ENCODE data around the gene TBCC. TPM values are rescaled to one million over a fixed set of nuclear protein-coding genes. Genes with fewer than 3 reads are reported as not detected.

TBCC gene
- total RNA-seq, 4 donors from 2014 or later = 16.4 to 30.7 (median 22.0) TPM

DNA sequence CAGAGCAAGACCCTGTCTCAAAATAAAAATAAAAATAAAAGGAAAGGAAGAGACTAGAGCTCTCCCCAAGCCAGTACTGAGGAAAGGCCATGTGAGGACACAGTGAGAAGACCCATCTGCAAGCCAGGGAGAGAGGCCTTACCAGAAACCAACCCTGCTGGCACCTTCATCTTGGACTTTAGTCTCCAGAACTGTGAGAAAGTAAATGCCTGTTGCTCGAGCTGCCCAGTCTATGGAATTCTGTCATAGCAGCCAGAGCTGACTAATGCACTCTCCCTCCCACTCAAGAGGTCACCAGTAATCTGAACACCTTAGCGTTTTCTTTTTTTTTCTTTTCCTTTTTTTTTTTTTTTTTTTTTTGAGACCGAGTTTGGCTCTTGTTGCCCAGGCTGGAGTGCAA, 16.2 kb downstream of the TBCC start:
- ATAC-seq (ENCODE audit: low FRiP score) (no peak), DNase-seq (ENCODE audit: low spot score) (no peak)
- TF ChIP-seq, protein P1, sequence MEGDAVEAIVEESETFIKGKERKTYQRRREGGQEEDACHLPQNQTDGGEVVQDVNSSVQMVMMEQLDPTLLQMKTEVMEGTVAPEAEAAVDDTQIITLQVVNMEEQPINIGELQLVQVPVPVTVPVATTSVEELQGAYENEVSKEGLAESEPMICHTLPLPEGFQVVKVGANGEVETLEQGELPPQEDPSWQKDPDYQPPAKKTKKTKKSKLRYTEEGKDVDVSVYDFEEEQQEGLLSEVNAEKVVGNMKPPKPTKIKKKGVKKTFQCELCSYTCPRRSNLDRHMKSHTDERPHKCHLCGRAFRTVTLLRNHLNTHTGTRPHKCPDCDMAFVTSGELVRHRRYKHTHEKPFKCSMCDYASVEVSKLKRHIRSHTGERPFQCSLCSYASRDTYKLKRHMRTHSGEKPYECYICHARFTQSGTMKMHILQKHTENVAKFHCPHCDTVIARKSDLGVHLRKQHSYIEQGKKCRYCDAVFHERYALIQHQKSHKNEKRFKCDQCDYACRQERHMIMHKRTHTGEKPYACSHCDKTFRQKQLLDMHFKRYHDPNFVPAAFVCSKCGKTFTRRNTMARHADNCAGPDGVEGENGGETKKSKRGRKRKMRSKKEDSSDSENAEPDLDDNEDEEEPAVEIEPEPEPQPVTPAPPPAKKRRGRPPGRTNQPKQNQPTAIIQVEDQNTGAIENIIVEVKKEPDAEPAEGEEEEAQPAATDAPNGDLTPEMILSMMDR (IDR thresholded peaks at IDR 0.05) = no peak

DNA sequence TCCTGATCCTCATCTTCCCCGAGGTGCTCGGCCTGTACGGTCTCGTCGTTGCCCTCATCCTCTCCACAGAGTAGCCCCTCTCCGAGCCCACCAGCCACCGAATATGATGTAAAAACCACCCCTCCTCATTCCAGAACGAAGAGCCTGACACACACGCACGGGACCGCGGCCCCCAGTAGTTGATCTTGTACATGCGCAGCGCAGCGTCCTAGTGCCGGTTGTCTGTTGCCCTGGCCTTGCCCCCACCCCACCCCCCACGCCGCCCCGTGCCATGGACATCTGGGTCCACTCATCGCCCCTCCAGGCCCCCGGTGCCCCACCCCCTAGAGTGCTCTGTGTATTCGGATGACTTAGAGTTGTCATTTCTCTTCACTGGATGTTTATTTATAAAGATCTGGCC, 18.3 kb downstream of the TBCC start:
- TF ChIP-seq, protein P1 (IDR thresholded peaks at IDR 0.05) = no peak
- ATAC-seq (ENCODE audit: low FRiP score) (no peak), DNase-seq (ENCODE audit: low spot score) (no peak)

GRCh38 chr6:42727087-42727611, 18.8 kb downstream of the TBCC start:
- ATAC-seq (ENCODE audit: low FRiP score) = peak; percentile 51
- no peak for DNase-seq (ENCODE audit: low spot score)
- TF ChIP-seq, protein P1 (IDR thresholded peaks at IDR 0.05) = no peak

GRCh38 chr6:42726485-42727086, 19.3 kb downstream of the TBCC start:
- peak; percentile 95 for ATAC-seq (ENCODE audit: low FRiP score)
- TF ChIP-seq, protein P1 (IDR thresholded peaks at IDR 0.05) = peak in 2 of 3 donors; percentile 80 to 92

DNA sequence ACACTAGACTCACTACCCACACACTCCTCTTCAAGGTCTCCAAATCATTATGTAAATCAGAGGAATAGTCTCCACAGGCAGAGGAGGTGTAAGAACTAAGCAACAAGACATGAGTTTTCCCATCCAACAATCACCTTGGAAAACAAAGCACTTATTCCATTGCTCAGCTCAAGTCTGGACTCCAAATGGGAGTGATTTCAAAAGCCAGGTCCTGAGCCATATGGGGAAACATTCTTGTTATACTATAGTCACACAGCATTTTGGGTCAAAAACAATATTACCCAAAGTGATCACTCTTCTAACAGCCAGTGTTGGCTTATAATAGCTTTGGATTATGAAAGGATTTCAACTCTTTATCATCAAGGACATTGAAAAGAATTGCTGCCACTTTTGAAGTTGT, 19.9 kb downstream of the TBCC start:
- TF ChIP-seq, protein P1 (IDR thresholded peaks at IDR 0.05) = no peak
- DNase-seq (ENCODE audit: low spot score) (no peak), ATAC-seq (ENCODE audit: low FRiP score) (no peak)

More at GRCh38 chr6:42726485-42727086, 19.3 kb downstream of the TBCC start:
- DNase-seq (ENCODE audit: low spot score) = peak; percentile 53

DNA sequence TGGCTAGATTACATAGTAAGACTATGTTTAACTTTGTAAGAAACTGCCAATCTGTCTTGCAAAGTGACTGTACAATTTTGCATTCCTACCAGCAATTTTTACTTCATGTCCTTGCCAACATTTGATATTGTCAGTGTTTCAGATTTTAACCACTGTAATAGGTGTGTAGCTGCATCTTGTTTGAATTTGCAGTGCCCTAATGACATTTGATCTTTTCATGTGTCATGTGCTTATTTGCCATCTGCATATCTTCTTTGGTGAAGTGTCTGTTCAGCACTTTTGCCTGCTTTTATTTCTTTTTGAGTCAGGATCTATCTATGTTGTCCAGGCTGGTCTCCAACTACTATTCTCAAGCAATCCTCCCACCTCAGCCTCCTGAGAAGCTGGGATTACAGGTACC, 21.1 kb downstream of the TBCC start:
- TF ChIP-seq, protein P1 (IDR thresholded peaks at IDR 0.05) = no peak
- DNase-seq (ENCODE audit: low spot score) (no peak), ATAC-seq (ENCODE audit: low FRiP score) (no peak)

GRCh38 chr6:42722497-42722896, 23.4 kb downstream of the TBCC start, which contains the start of gene PRPH2:
Gene PRPH2, minus strand, starts transcription at chr6:42722597. Its CDS starts 263 bp downstream, at chr6:42722334.
- DNase-seq (ENCODE audit: low spot score) (no peak), ATAC-seq (ENCODE audit: low FRiP score) (no peak)
- TF ChIP-seq, protein P1 (IDR thresholded peaks at IDR 0.05) = no peak
